Eye (tissue), 1 donor: Measurements from ENCODE around the gene VSTM4.

Source experiments
- DNase-seq: peaks from one replicate; pipeline ENCODE4 v3.0.0-alpha.2; 2015

Gene VSTM4

GRCh38 chr10:49141541-49142332 lies 26.4 kb upstream of the VSTM4 start:
- no peak for DNase-seq

- no peak for DNase-seq
Measured at GRCh38 chr10:49140304-49141177, 25.2 kb upstream of the VSTM4 start.

GRCh38 chr10:49139846-49140195 lies 24.5 kb upstream of the VSTM4 start:
- DNase-seq: no peak

GRCh38 chr10:49139028-49139845 lies 23.9 kb upstream of the VSTM4 start:
- no peak for DNase-seq

GRCh38 chr10:49138361-49138891 lies 23.1 kb upstream of the VSTM4 start:
- no peak for DNase-seq

- no peak for DNase-seq
Measured at GRCh38 chr10:49136525-49136924, 21.2 kb upstream of the VSTM4 start.

- no peak for DNase-seq
Measured at GRCh38 chr10:49135575-49136313, 20.4 kb upstream of the VSTM4 start.

- no peak for DNase-seq
Measured at GRCh38 chr10:49134327-49134726, 19.0 kb upstream of the VSTM4 start.

- no peak for DNase-seq
Measured at GRCh38 chr10:49133706-49134248, 18.5 kb upstream of the VSTM4 start, which contains the start of gene FAM170B. TSS of gene FAM170B (minus strand) at chr10:49134021. CDS start at chr10:49133918, 103 bp downstream.

- DNase-seq: no peak
Measured at GRCh38 chr10:49132362-49132737, 17.0 kb upstream of the VSTM4 start.

GRCh38 chr10:49131507-49132361 lies 16.4 kb upstream of the VSTM4 start:
- no peak for DNase-seq

GRCh38 chr10:49129376-49129775 lies 14.1 kb upstream of the VSTM4 start:
- no peak for DNase-seq

GRCh38 chr10:49128854-49129253 lies 13.5 kb upstream of the VSTM4 start:
- no peak for DNase-seq

- DNase-seq: no peak
Measured at GRCh38 chr10:49123981-49124950, 8.9 kb upstream of the VSTM4 start.

- DNase-seq: no peak
Measured at GRCh38 chr10:49120911-49121310, 5.6 kb upstream of the VSTM4 start.

GRCh38 chr10:49119746-49120145 lies 4.4 kb upstream of the VSTM4 start:
- no peak for DNase-seq

- DNase-seq: peak; percentile 70
Measured at GRCh38 chr10:49118430-49119074, 3.2 kb upstream of the VSTM4 start.

- DNase-seq: peak; percentile 65
Measured at GRCh38 chr10:49117376-49118070, 2.2 kb upstream of the VSTM4 start.
